Endothelial cell of umbilical vein (primary cell): Measurements from ENCODE around the gene CSNK1G1. TPM values are rescaled to one million over a fixed set of nuclear protein-coding genes. Genes with fewer than 3 reads are reported as not detected.

Experiments
- BruUV-seq: library from RNA; stranded (reverse); fragments of 400-500 nt; replicated peaks from 2 replicates; lab custom pipeline; 2021; lab: Mats Ljungman, UMichigan
- CTCF ChIA-PET: fragments of 300-600, 350-600 bp; sonication (Branson Sonifier 250); formaldehyde crosslinking; loops from one replicate; lab custom pipeline; 2021; ENCODE audit warnings: antibody characterized with exemption, inconsistent platforms; lab: Charles Lee
- POLR2A ChIA-PET: fragments of 300-600, 350-600 bp; sonication (Branson Sonifier 250); formaldehyde crosslinking; loops from one replicate; lab custom pipeline; 2021; ENCODE audit warnings: antibody characterized with exemption, inconsistent platforms; lab: Charles Lee
- DNase-seq: peaks from one replicate; pipeline ENCODE4 v3.0.0-alpha.2; 2011; ENCODE audit warnings: low read depth, low spot score
- FAIRE-seq: peaks from 2 replicates; lab custom pipeline; 2011; peaks lifted over from hg19 to GRCh38; lab: Jason Lieb, UNC
- H2AFZ ChIP-seq: 2 replicates; pipeline ENCODE4 v1.6.0; 2012; ENCODE audit warnings: low read depth, low read length, control low read depth, inconsistent platforms
- H3K27ac ChIP-seq: 2 replicates; pipeline ENCODE4 v1.5.1; 2011; ENCODE audit warnings: low read depth, mild to moderate bottlenecking, control low read depth, low read length, moderate library complexity; ENCODE audit not compliant: insufficient read depth
- H3K27me3 ChIP-seq, 2 experiments: 2 replicates each; pipeline versions ENCODE4 v1.6.0 to v1.6.1; 2011; ENCODE audit warnings: low read length in 2 of 2, mixed read lengths in 1 of 2; ENCODE audit not compliant: control insufficient read depth in 2 of 2, insufficient read depth in 2 of 2
- H3K36me3 ChIP-seq, 2 experiments: 2 replicates in 1 of 2; 3 replicates in 1 of 2; pipeline ENCODE4 v1.5.1; 2011; ENCODE audit warnings: low read length in 2 of 2, mild to moderate bottlenecking in 1 of 2, moderate library complexity in 1 of 2; ENCODE audit not compliant: control insufficient read depth in 2 of 2, insufficient read depth in 2 of 2; ENCODE audit errors: extremely low read depth in 1 of 2
- H3K4me1 ChIP-seq: 3 replicates; pipeline ENCODE4 v1.5.1; 2011; ENCODE audit warnings: mild to moderate bottlenecking, low read length; ENCODE audit not compliant: control insufficient read depth, insufficient read depth; ENCODE audit errors: extremely low read depth
- H3K4me2 ChIP-seq: 2 replicates; pipeline ENCODE4 v1.6.1; 2011; ENCODE audit warnings: low read length, control low read depth, mixed read lengths; ENCODE audit not compliant: insufficient read depth
- H3K4me3 ChIP-seq, 3 experiments: fragments of 200-600 bp in 1 of 3; sonication (generic), shearing (Covaris generic) in 1 of 3; replicated peaks in 1 of 3; 2 replicates each; pipeline ENCODE4 v1.5.1; 2011 to 2016; ENCODE audit warnings: control low read depth in 3 of 3, low read length in 3 of 3, mild to moderate bottlenecking in 2 of 3, inconsistent platforms in 1 of 3, low read depth in 1 of 3, moderate library complexity in 1 of 3; ENCODE audit not compliant: insufficient read depth in 1 of 3
- H3K79me2 ChIP-seq: 2 replicates; pipeline ENCODE4 v1.6.0; 2012; ENCODE audit warnings: low read length, inconsistent platforms; ENCODE audit not compliant: control insufficient read depth, insufficient read depth
- H3K9ac ChIP-seq: replicated peaks from 2 replicates; pipeline ENCODE3; 2011; ENCODE audit warnings: low read length, control low read depth; ENCODE audit not compliant: insufficient read depth; ENCODE audit errors: extremely low read depth
- H3K9me1 ChIP-seq: replicated peaks from 3 replicates; pipeline ENCODE4 v1.6.0; 2011; ENCODE audit warnings: mild to moderate bottlenecking, low read length; ENCODE audit not compliant: control insufficient read depth, insufficient read depth; ENCODE audit errors: extremely low read depth
- H3K9me3 ChIP-seq: replicated peaks from 2 replicates; pipeline ENCODE4 v1.5.1; 2012; ENCODE audit warnings: low read length, inconsistent platforms; ENCODE audit not compliant: control insufficient read depth, insufficient read depth
- H4K20me1 ChIP-seq: replicated peaks from 2 replicates; pipeline ENCODE3; 2011; ENCODE audit warnings: mild to moderate bottlenecking, low read length; ENCODE audit not compliant: control insufficient read depth, insufficient read depth; ENCODE audit errors: extremely low read depth
- EZH2 ChIP-seq: IDR thresholded peaks from 2 replicates; pipeline ENCODE4 v1.6.1; 2012; ENCODE audit warnings: borderline replicate concordance, low read depth, mild to moderate bottlenecking, moderate library complexity, low read length, inconsistent platforms; ENCODE audit not compliant: severe bottlenecking
- FOS ChIP-seq: IDR thresholded peaks from 2 replicates; pipeline ENCODE4 v1.6.1; 2011; ENCODE audit warnings: mild to moderate bottlenecking, low read length, moderate library complexity, borderline replicate concordance; ENCODE audit not compliant: insufficient read depth
- GATA2 ChIP-seq: IDR thresholded peaks from 2 replicates; pipeline ENCODE4 v1.7.0; 2011; ENCODE audit warnings: low read depth, mild to moderate bottlenecking, moderate library complexity, mixed read lengths, low read length; ENCODE audit not compliant: insufficient read length, insufficient read depth
- JUN ChIP-seq: IDR thresholded peaks from 2 replicates; pipeline ENCODE4 v1.6.1; 2011; ENCODE audit warnings: borderline replicate concordance, low read depth; ENCODE audit not compliant: insufficient read length, insufficient read depth
- MYC ChIP-seq: IDR thresholded peaks from one replicate; pipeline ENCODE4 v1.6.1; 2011; ENCODE audit warnings: mild to moderate bottlenecking, low read depth, low read length
- POLR2A ChIP-seq: IDR thresholded peaks from 2 replicates; pipeline ENCODE4 v1.6.1; 2012; ENCODE audit warnings: low read depth, mild to moderate bottlenecking, control low read depth, low read length
- POLR2AphosphoS5 ChIP-seq: IDR thresholded peaks from 2 replicates; pipeline ENCODE4 v1.6.1; 2012; ENCODE audit warnings: low read depth, mild to moderate bottlenecking, control low read depth, low read length, moderate library complexity; ENCODE audit not compliant: insufficient read depth
- dilution Hi-C: fragments of 300-500 bp; cut with MboI; formaldehyde crosslinking; loops from one replicate; pipeline ENCODE4 v1.15.0; 2019; ENCODE audit warnings: low sequenced_read_pairs; ENCODE audit not compliant: extremely low pct_ligation_motif_present
- intact Hi-C: fragments of 100-400 bp; cut with micrococcal nuclease; formaldehyde crosslinking; loops from one replicate; pipeline ENCODE4 v1.10.0; 2022
- polyA plus RNA-seq, 4 experiments: library from polyadenylated mRNA; depleted of rRNA in 3 of 4; stranded (reverse) in 3 of 4; unstranded in 1 of 4; fragments of >200 nt; gene quantifications; 2 replicates each; pipeline versions ENCODE4 v1.2.1 to v1.2.3, GENCODE V29; 2011 to 2012; ENCODE audit warnings: missing spikeins in 1 of 4
- total RNA-seq: library from RNA; stranded (reverse); gene quantifications from 2 replicates; pipeline ENCODE4 v1.2.3, GENCODE V29; 2021
- TF ChIP-seq, protein P1 (sequence below), 2 donors: IDR thresholded peaks; 1 replicate in 1 of 2; 2 replicates in 1 of 2; pipeline ENCODE4 v1.5.1; 2011; ENCODE audit warnings: low read length in 2 of 2, mild to moderate bottlenecking in 2 of 2, moderate library complexity in 2 of 2, control low read depth in 1 of 2, inconsistent platforms in 1 of 2, low read depth in 1 of 2; ENCODE audit not compliant: insufficient read depth in 1 of 2; ENCODE audit errors: extremely low read depth in 1 of 2
- TF ChIP-seq, protein P2 (sequence below): IDR thresholded peaks from 2 replicates; pipeline ENCODE4 v1.6.1; 2011; ENCODE audit not compliant: insufficient read depth, insufficient read length

The CSNK1G1 gene
- total and polyA plus RNA-seq, 2 donors (not counting 3 experiments of a cell fraction or from before 2014, with no cell fraction given) = 9.0 to 31.7 TPM

DNA sequence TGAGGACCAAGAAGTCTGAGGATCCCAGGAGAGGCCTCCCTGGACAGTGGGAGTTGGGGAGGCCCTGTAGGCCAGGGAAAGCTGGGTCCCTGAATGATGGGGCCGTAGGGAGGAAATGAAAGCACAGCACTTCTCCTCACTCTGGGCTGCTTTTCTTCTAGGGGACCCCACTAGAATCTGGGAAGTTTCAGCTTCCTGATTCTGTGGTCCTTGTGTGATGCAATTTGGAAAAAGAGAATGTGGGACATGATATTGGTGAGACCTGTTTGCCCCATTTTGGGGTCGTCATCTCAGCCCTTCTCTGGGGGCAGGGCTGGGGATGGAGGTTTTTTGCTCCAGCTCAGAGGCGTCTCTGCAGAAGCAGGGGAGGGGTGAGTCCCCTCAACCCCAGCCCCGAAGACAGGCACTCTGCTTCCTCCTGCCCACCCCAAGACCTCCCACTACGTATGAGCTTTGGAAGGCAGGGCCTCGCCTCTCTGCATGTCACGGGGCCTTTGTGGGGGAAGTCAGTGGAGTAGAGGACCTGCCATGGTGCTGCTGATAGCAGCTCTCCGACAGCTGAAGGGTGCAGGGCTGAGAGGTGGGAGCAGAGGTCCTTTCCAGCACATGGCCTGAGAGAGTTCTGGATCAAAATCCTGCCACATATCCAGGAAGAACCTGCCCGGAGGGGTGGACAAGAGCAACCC lies 205.9 kb downstream of the CSNK1G1 start:
- CTCF ChIA-PET = interaction anchor here (0.7 to 1.6 kb wide), 6 partner anchors 9 to 188 kb away, joined by 3 to 4 read pairs (median 4); no protein-coding TSS in a partner anchor
- Histone ChIP-seq H3K9me1 (no peaks in the 10 kb centered on the region), H3K9ac (no peak overlapping the region), H3K79me2 (no peaks in the 10 kb centered on the region), H3K27ac (no peak overlapping the region), H3K27me3 (peaks cover 5 to 12% of the 10 kb centered on the region in 2 experiments), H3K9me3 (no peaks in the 10 kb centered on the region), H3K36me3 (peaks cover 0 to 4% of the 10 kb centered on the region in 2 experiments), H3K4me1 (peaks cover 5% of the 10 kb centered on the region), H3K4me3 (no peak overlapping the region), H2AFZ (no peak overlapping the region), H3K4me2 (no peak overlapping the region), H4K20me1 (no peaks in the 10 kb centered on the region)
- intact Hi-C loops (loop anchor here (5.0 kb wide), 1 partner anchor 398 kb away; no protein-coding TSS in a partner anchor), dilution Hi-C loops (no loop called here)
- POLR2A ChIA-PET = no interaction called here
- TF ChIP-seq FOS (no peak), EZH2 (no peak), JUN (no peak), POLR2A (no peak), GATA2 (no peak), MYC (no peak), POLR2AphosphoS5 (no peak)
- TF ChIP-seq, protein P1, sequence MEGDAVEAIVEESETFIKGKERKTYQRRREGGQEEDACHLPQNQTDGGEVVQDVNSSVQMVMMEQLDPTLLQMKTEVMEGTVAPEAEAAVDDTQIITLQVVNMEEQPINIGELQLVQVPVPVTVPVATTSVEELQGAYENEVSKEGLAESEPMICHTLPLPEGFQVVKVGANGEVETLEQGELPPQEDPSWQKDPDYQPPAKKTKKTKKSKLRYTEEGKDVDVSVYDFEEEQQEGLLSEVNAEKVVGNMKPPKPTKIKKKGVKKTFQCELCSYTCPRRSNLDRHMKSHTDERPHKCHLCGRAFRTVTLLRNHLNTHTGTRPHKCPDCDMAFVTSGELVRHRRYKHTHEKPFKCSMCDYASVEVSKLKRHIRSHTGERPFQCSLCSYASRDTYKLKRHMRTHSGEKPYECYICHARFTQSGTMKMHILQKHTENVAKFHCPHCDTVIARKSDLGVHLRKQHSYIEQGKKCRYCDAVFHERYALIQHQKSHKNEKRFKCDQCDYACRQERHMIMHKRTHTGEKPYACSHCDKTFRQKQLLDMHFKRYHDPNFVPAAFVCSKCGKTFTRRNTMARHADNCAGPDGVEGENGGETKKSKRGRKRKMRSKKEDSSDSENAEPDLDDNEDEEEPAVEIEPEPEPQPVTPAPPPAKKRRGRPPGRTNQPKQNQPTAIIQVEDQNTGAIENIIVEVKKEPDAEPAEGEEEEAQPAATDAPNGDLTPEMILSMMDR (IDR thresholded peaks at IDR 0.05; ENCODE audit: extremely low read depth in 1 of 2, insufficient read depth in 1 of 2, low read depth in 1 of 2, low read length in 2 of 2) = no peak
- TF ChIP-seq, protein P2, sequence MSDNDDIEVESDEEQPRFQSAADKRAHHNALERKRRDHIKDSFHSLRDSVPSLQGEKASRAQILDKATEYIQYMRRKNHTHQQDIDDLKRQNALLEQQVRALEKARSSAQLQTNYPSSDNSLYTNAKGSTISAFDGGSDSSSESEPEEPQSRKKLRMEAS = no peak
- DNase-seq (no peak), FAIRE-seq (no peak)
- no TSS peak for BruUV-seq
